ENCODE results near the gene B3GNT8.

DNA sequence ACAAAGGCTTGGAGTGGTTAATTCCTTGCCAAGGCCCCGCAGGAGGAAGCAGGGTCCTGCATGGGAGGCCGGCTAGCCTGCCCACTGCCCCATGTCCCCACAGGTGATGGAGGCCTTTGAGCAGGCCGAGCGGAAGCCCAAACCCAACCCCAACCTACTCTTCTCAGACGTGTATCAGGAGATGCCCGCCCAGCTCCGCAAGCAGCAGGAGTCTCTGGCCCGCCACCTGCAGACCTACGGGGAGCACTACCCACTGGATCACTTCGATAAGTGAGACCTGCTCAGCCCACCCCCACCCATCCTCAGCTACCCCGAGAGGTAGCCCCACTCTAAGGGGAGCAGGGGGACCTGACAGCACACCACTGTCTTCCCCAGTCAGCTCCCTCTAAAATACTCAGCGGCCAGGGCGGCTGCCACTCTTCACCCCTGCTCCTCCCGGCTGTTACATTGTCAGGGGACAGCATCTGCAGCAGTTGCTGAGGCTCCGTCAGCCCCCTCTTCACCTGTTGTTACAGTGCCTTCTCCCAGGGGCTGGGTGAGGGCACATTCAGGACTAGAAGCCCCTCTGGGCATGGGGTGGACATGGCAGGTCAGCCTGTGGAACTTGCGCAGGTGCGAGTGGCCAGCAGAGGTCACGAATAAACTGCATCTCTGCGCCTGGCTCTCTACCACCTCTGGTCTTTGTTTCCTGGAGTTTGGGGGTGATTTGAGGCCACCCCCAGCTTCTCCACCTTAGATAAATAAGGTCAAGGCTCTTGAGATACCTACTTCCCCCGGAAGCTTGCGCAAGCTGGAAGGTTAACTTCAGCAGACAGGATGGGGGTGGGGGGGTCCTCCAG, 2.6 kb downstream of the B3GNT8 start:
- no peak for TF ChIP-seq CEBPB (IDR thresholded peaks at IDR 0.05; ENCODE audit: low read depth)
- TF ChIP-seq, protein P1, sequence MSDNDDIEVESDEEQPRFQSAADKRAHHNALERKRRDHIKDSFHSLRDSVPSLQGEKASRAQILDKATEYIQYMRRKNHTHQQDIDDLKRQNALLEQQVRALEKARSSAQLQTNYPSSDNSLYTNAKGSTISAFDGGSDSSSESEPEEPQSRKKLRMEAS (IDR thresholded peaks at IDR 0.05), result no peak
- no peak for TF ChIP-seq POLR2A (IDR thresholded peaks at IDR 0.05; ENCODE audit: borderline replicate concordance, extremely low read depth, insufficient read depth, insufficient read length)
- TF ChIP-seq EZH2 (IDR thresholded peaks at IDR 0.05), result no peak
- TF ChIP-seq POLR2AphosphoS5 (IDR thresholded peaks at IDR 0.05; ENCODE audit: low read depth, low read length), result no peak
- no peak for TF ChIP-seq ZNF274 (IDR thresholded peaks at IDR 0.05; ENCODE audit: low read depth, low read length)
- no peak for TF ChIP-seq FOSL1 (IDR thresholded peaks at IDR 0.05; ENCODE audit: low read depth)
- TF ChIP-seq RAD21 (IDR thresholded peaks at IDR 0.05; ENCODE audit: low read depth), result no peak
- TF ChIP-seq, protein P2, sequence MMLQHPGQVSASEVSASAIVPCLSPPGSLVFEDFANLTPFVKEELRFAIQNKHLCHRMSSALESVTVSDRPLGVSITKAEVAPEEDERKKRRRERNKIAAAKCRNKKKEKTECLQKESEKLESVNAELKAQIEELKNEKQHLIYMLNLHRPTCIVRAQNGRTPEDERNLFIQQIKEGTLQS (IDR thresholded peaks at IDR 0.05), result no peak
- no peak for TF ChIP-seq CTCF (IDR thresholded peaks at IDR 0.05 in 2 of 3, conservative IDR thresholded peaks at IDR 0.05 in 1 of 3; ENCODE audit: borderline replicate concordance in 1 of 3, insufficient read depth in 1 of 3, low read depth in 2 of 3, low read length in 2 of 3)

Data from HCT116 (cell line).